Spleen (tissue), 11 donors: Measurements from ENCODE around the gene LYPD3. TPM values are rescaled to one million over a fixed set of nuclear protein-coding genes. Genes with fewer than 3 reads are reported as not detected.

Experiments used
- DNase-seq: peaks from one replicate; pipeline ENCODE4 v3.0.0-alpha.2; 2020
- H3K27ac ChIP-seq, 8 donors: fragments of 200-600 bp; sonication (generic) in 7 of 8; 1 replicate in 4 of 8; 2 replicates in 4 of 8; pipeline versions ENCODE4 v1.5.0 to v1.8.0; 2016 to 2021; ENCODE audit warnings: inconsistent platforms in 4 of 8, mild to moderate bottlenecking in 4 of 8, moderate library complexity in 1 of 8
- H3K27me3 ChIP-seq, 7 donors: fragments of 200-600 bp; sonication (generic) in 6 of 7; replicated peaks in 1 of 7; 1 replicate in 4 of 7; 2 replicates in 3 of 7; pipeline versions ENCODE4 v1.5.0 to v1.8.0; 2016 to 2021; ENCODE audit warnings: inconsistent platforms in 3 of 7, mild to moderate bottlenecking in 1 of 7
- H3K36me3 ChIP-seq, 6 donors: fragments of 200-600 bp; sonication (generic) in 5 of 6; 1 replicate in 4 of 6; 2 replicates in 2 of 6; pipeline versions ENCODE4 v1.5.0 to v1.8.0; 2016 to 2021; ENCODE audit warnings: inconsistent platforms in 2 of 6
- H3K4me1 ChIP-seq, 6 donors: fragments of 200-600 bp; sonication (generic) in 5 of 6; 1 replicate in 3 of 6; 2 replicates in 3 of 6; pipeline versions ENCODE4 v1.5.0 to v1.8.0; 2016 to 2021; ENCODE audit warnings: inconsistent platforms in 3 of 6
- H3K4me3 ChIP-seq, 8 donors: fragments of 200-600 bp; sonication (generic) in 7 of 8; 1 replicate in 4 of 8; 2 replicates in 4 of 8; pipeline versions ENCODE4 v1.5.0 to v1.8.0; 2016 to 2021; ENCODE audit warnings: inconsistent platforms in 4 of 8, mild to moderate bottlenecking in 4 of 8, moderate library complexity in 2 of 8
- H3K9me3 ChIP-seq, 8 donors: fragments of 200-600 bp; sonication (generic) in 7 of 8; 1 replicate in 4 of 8; 2 replicates in 4 of 8; pipeline versions ENCODE4 v1.5.0 to v1.8.0; 2016 to 2021; ENCODE audit warnings: inconsistent platforms in 4 of 8
- CTCF ChIP-seq, 11 experiments: fragments of 200-600 bp in 7 of 11; fragments of 450-650 bp in 4 of 11; sonication (generic) in 4 of 11; IDR thresholded peaks in 8 of 11; conservative IDR thresholded peaks in 3 of 11; 1 replicate in 7 of 11; 2 replicates in 4 of 11; pipeline versions ENCODE4 v1.4.0 to v1.8.0; 2016 to 2021; ENCODE audit warnings: antibody characterized with exemption in 11 of 11, inconsistent platforms in 4 of 11, mild to moderate bottlenecking in 1 of 11
- POLR2A ChIP-seq, 3 donors: fragments of 450-650 bp; IDR thresholded peaks; one replicate each; pipeline ENCODE4 v1.5.1; 2017; ENCODE audit warnings: antibody characterized with exemption in 3 of 3, mild to moderate bottlenecking in 1 of 3
- POLR2AphosphoS5 ChIP-seq, 3 donors: sonication (generic); formaldehyde crosslinking; IDR thresholded peaks; one replicate each; pipeline ENCODE4 v1.5.1; 2017; ENCODE audit warnings: antibody characterized with exemption in 3 of 3
- WGBS, 5 donors: extraction: QIAGEN DNeasy Blood & Tissue Kit in 3 of 5; methylation state at CpG; one replicate each; pipeline versions ENCODE4 v1.1.5 to v1.1.7; 2013 to 2018; 5-methylcytosine and 5-hydroxymethylcytosine counted together
- intact Hi-C: fragments of 100-400 bp; cut with DNase I; formaldehyde crosslinking; loops from one replicate; pipeline ENCODE4 v1.15.0; 2023; ENCODE audit warnings: low total_unique reads
- polyA plus RNA-seq, 3 donors: library from polyadenylated mRNA; stranded (reverse); fragments of 200-250 nt; gene quantifications; one replicate each; pipeline ENCODE4 v1.2.1, GENCODE V29; 2013
- total RNA-seq, 7 donors: library from RNA; depleted of rRNA in 3 of 7; stranded (reverse); fragments of >200 nt in 3 of 7; fragmentation: NEBNext Ultra II Directional in 4 of 7; extraction: Animal tissue kit (Norgen Biotek cat#: 25700) in 4 of 7; gene quantifications; one replicate each; pipeline versions ENCODE4 v1.1.0 to v1.2.1, GENCODE V29; 2016 to 2021
- donor health status: healthy with polysubstance abuse.
- donor health status: DM: no; HTN: no; CAD: no; lungs with moderate emphysema.
- donor health status: DM: no; HTN: no; CAD: no.
- donor health status: Bipolar disorder and iron deficiency.
- donor health status: healthy.
- donor health status: DM: no; HTN: no; CAD: no.
- donor health status: DM: yes; HTN: yes; CAD: no.

LYPD3 gene
- total and polyA plus RNA-seq, 10 donors: 0.57 to 2.8 (median 1.5) TPM

DNA sequence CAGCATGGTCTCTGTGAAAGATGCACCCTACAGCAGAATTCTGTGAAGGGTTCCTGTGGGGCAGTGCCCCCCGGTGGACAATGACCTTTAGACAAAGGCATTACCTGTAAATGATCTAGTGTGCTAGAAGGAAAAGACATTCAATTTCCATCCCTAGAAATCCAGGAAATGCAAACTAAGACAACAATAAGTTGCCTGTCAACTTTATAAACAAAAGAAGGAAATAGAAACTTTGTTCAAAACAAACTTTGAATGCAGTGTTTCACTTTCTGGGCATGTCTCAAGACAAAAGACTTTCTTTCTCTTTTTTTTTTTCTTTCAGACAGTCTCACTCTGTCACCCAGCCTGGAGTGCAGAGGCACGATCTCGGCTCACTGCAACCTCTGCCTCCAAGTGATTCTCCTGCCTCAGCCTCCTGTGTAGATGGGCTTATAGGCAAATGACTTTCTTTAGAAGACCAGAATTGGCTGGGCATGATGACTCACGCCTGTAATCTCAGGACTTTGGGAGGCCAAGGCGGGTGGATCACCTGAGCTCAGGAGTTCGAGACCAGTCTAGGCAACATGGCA is 35.2 kb downstream of the LYPD3 start:
- Histone ChIP-seq H3K9me3 (no peaks in the 10 kb centered on the region), H3K4me1 (peaks cover 0 to 16% (median 6%) of the 10 kb centered on the region in 6 donors), H3K36me3 (no peaks in the 10 kb centered on the region), H3K27ac (peak overlapping the region in 2 of 8 donors; percentile 30 to 38), H3K27me3 (no peaks in the 10 kb centered on the region), H3K4me3 (no peak overlapping the region)
- intact Hi-C loops: no loop called here
- no peak for DNase-seq
- TF ChIP-seq POLR2AphosphoS5 (IDR thresholded peaks at IDR 0.05) (no peak), CTCF (IDR thresholded peaks at IDR 0.05 in 8 of 11, conservative IDR thresholded peaks at IDR 0.05 in 3 of 11) (no peak), POLR2A (IDR thresholded peaks at IDR 0.05) (no peak)
- 48 to 74% (median 70%) methylated on average over 6 of the region's 6 CpGs for WGBS, 5 donors

DNA sequence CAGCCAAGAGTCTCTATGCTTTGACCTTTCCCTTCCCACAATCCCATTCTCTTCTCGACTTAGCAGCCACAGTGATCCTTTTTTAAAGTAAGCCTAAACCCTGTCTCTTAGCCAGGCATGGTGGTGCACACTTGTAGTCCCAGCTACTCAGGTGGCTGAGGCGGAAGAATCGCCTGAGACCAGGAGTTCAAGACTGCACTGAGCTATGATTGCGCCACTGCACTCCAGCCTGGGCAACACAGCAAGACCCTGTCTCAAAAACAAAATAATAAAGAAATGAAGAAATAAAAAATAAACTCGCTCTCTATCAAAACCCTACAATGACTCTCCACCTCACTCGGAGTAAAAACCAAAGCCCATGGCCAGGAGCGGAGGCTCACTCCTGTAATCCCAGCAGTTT is 36.0 kb downstream of the LYPD3 start:
- no peak overlapping the region for H3K27ac ChIP-seq
- intact Hi-C loops: no loop called here
- TF ChIP-seq POLR2A (IDR thresholded peaks at IDR 0.05): no peak
- no peak for TF ChIP-seq POLR2AphosphoS5 (IDR thresholded peaks at IDR 0.05)
- no peak for TF ChIP-seq CTCF (IDR thresholded peaks at IDR 0.05 in 8 of 11, conservative IDR thresholded peaks at IDR 0.05 in 3 of 11)
- H3K27me3 ChIP-seq: no peaks in the 10 kb centered on the region
- no peak overlapping the region for H3K4me3 ChIP-seq
- peaks cover 0 to 17% (median 6%) of the 10 kb centered on the region in 6 donors for H3K4me1 ChIP-seq
- no peaks in the 10 kb centered on the region for H3K36me3 ChIP-seq
- no peaks in the 10 kb centered on the region for H3K9me3 ChIP-seq
- WGBS, 5 donors: 83 to 94% (median 87%) methylated on average over 7 of the region's 7 CpGs
- no peak for DNase-seq

DNA sequence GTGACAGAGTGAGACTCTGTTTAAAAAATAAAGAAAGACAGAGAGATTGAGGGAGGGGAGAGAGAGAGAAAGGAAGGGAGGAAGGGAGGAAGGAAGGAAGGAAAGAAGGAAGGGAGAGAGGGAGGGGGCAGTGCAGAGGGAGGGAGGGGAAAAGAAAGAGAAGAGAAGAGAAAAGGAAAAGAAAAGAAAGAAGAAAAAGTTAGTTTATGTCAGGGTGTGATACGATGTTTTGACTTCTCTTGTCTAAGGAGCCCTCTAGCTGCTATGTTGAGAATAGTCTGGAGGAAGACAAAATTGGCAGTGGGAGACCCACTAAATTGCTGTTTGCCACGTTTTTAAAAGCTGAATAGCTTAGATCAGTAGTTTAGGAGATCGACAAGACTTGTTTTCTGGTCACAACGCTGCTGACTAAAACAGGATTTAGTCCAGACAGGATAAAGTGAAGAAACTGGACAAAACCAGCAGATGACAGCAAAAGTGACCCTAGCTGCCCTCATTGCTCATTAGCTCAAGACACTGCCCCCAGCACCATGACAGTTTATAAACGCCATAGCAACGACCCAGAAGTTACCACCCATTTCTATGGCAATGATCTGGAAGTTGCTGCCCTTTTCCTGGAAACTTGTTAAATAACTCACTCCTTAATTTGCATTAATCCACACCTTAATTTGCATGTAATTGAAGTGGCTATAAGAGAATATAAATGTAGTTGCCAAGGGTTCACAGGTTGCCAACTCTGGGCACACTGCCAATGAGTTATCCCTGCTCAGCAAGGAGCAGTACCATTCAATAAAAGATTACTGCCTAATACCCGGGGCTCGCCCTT is 39.6 kb downstream of the LYPD3 start:
- H3K4me1 ChIP-seq: peaks cover 0 to 11% (median 2%) of the 10 kb centered on the region in 6 donors
- intact Hi-C loops: no loop called here
- H3K27me3 ChIP-seq: no peaks in the 10 kb centered on the region
- no peak overlapping the region for H3K4me3 ChIP-seq
- TF ChIP-seq POLR2AphosphoS5 (IDR thresholded peaks at IDR 0.05) (no peak), CTCF (IDR thresholded peaks at IDR 0.05 in 8 of 11, conservative IDR thresholded peaks at IDR 0.05 in 3 of 11) (peak in 4 of 11 experiments; percentile 10 to 35 (median 14))
- DNase-seq: no peak
- no peaks in the 10 kb centered on the region for H3K36me3 ChIP-seq
- WGBS, 5 donors: 25 to 36% (median 33%) methylated on average over 8 of the region's 8 CpGs
- no peaks in the 10 kb centered on the region for H3K9me3 ChIP-seq
- peak overlapping the region in 2 of 8 donors; percentile 4 to 37 for H3K27ac ChIP-seq

DNA sequence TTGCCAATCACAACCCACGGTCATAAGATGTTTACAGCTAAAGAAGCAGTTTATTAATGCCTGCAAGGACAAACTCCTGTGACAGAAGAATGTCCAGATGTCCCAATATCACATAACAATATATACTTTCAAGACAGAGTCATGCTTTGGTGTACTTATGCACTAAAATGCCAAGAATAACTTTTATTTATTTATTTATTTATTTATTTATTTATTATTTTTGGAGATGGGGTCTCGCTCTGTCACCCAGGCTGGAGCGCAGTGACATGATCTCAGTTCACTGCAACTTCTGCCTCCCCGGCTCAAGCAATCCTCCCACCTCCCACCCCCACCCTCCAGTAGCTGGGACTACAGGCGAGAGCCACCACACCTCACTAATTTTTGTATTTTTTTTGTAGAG is 41.6 kb downstream of the LYPD3 start:
- peaks cover 0 to 11% (median 0%) of the 10 kb centered on the region in 6 donors for H3K4me1 ChIP-seq
- TF ChIP-seq POLR2AphosphoS5 (IDR thresholded peaks at IDR 0.05) (no peak), POLR2A (IDR thresholded peaks at IDR 0.05) (no peak), CTCF (IDR thresholded peaks at IDR 0.05 in 8 of 11, conservative IDR thresholded peaks at IDR 0.05 in 3 of 11) (no peak)
- H3K4me3 ChIP-seq: no peak overlapping the region
- DNase-seq: no peak
- no peaks in the 10 kb centered on the region for H3K36me3 ChIP-seq
- intact Hi-C loops: no loop called here
- WGBS, 5 donors: 87 to 94% (median 89%) methylated on average over 5 of the region's 5 CpGs
- no peaks in the 10 kb centered on the region for H3K9me3 ChIP-seq
- H3K27ac ChIP-seq: no peak overlapping the region
- H3K27me3 ChIP-seq: no peaks in the 10 kb centered on the region
